Testis (tissue), 3 donors: ENCODE data around the gene GNA15. TPM values are rescaled to one million over a fixed set of nuclear protein-coding genes. Genes with fewer than 3 reads are reported as not detected.
A peak's percentile ranks its signal among the peaks of the same experiment; 100 is the strongest.

Source experiments
- DNase-seq: peaks from one replicate; pipeline ENCODE4 v3.0.0-alpha.2; 2019
- H3K27ac ChIP-seq, 2 donors: fragments of 200-600 bp; sonication (generic); one replicate each; pipeline ENCODE4 v1.5.1; 2019
- H3K27me3 ChIP-seq: fragments of 200-600 bp; sonication (generic); one replicate; pipeline ENCODE4 v1.5.1; 2019
- H3K36me3 ChIP-seq: fragments of 200-600 bp; sonication (generic); one replicate; pipeline ENCODE4 v1.5.1; 2017; ENCODE audit warnings: low read depth; ENCODE audit errors: missing control alignments
- H3K4me1 ChIP-seq: fragments of 200-600 bp; sonication (generic); one replicate; pipeline ENCODE4 v1.5.1; 2019
- H3K4me3 ChIP-seq, 2 donors: fragments of 200-600 bp; sonication (generic); one replicate each; pipeline ENCODE4 v1.5.1; 2017 to 2019
- H3K9me3 ChIP-seq: fragments of 200-600 bp; sonication (generic); one replicate; pipeline ENCODE4 v1.5.1; 2017
- CTCF ChIP-seq, 3 experiments: fragments of 450-650 bp in 2 of 3; fragments of 200-600 bp in 1 of 3; sonication (generic) in 1 of 3; IDR thresholded peaks; one replicate each; pipeline ENCODE4 v1.5.1; 2016 to 2019; ENCODE audit warnings: antibody characterized with exemption in 3 of 3, mild to moderate bottlenecking in 2 of 3, moderate library complexity in 1 of 3
- POLR2A ChIP-seq: fragments of 450-650 bp; IDR thresholded peaks from one replicate; pipeline ENCODE4 v1.6.1; 2017; ENCODE audit warnings: antibody characterized with exemption, mild to moderate bottlenecking, moderate library complexity
- WGBS, 2 donors: methylation state at CpG; one replicate each; pipeline ENCODE4 v1.1.5; 2018; 5-methylcytosine and 5-hydroxymethylcytosine counted together
- intact Hi-C: fragments of 100-400 bp; cut with DNase I; formaldehyde crosslinking; loops from one replicate; pipeline ENCODE4 v1.15.1; 2023; ENCODE audit warnings: low total_unique reads
- polyA plus RNA-seq: library from polyadenylated mRNA; stranded (reverse); fragments of 350-450 nt; fragmentation: Illumina TruSeq; extraction: RNeasy Lipid Tissue Mini Kit (QIAGEN cat#74804); gene quantifications from one replicate; pipeline ENCODE4 v1.2.3, GENCODE V29; 2014; ENCODE audit warnings: low read depth, low replicate concordance; ENCODE audit not compliant: insufficient read depth
- total RNA-seq, 2 donors: library from RNA; depleted of rRNA; stranded (reverse); fragments of >200 nt; gene quantifications; one replicate each; pipeline ENCODE4 v1.2.3, GENCODE V29; 2016

Gene GNA15
- total and polyA plus RNA-seq, 3 donors from 2014 or later, result 2.5 to 4.0 (median 3.6) TPM

- no peak for DNase-seq
- intact Hi-C loops, result no loop called here
Observed at GRCh38 chr19:3111586-3112247, 24.1 kb upstream of the GNA15 start.

GRCh38 chr19:3112375-3113099, 23.3 kb upstream of the GNA15 start:
- Histone ChIP-seq H3K9me3 (no peaks in the 10 kb centered on the region), H3K36me3 (no peaks in the 10 kb centered on the region), H3K4me1 (peaks cover 15% of the 10 kb centered on the region), H3K4me3 (no peak overlapping the region), H3K27ac (no peak overlapping the region), H3K27me3 (no peaks in the 10 kb centered on the region)
- intact Hi-C loops, result no loop called here
- WGBS, 2 donors, result 86 to 88% methylated on average over 28 to 38 of the region's 38 CpGs
- no peak for DNase-seq
- TF ChIP-seq POLR2A, result no peak
- TF ChIP-seq CTCF (IDR thresholded peaks at IDR 0.05), result no peak

More at GRCh38 chr19:3111586-3112247, 24.1 kb upstream of the GNA15 start:
- H3K36me3 ChIP-seq, result no peaks in the 10 kb centered on the region
- H3K27me3 ChIP-seq, result no peaks in the 10 kb centered on the region
- 95 to 97% methylated on average over 17 of the region's 17 CpGs for WGBS, 2 donors
- no peak overlapping the region for H3K27ac ChIP-seq
- H3K4me1 ChIP-seq, result peaks cover 15% of the 10 kb centered on the region
- H3K4me3 ChIP-seq, result no peak overlapping the region
- TF ChIP-seq POLR2A (no peak), CTCF (IDR thresholded peaks at IDR 0.05) (no peak)
- no peaks in the 10 kb centered on the region for H3K9me3 ChIP-seq

GRCh38 chr19:3113100-3114017, 22.5 kb upstream of the GNA15 start:
- Histone ChIP-seq H3K27me3 (no peaks in the 10 kb centered on the region), H3K36me3 (no peaks in the 10 kb centered on the region), H3K4me1 (peaks cover 15% of the 10 kb centered on the region), H3K27ac (peak overlapping the region; percentile 4 to 11), H3K9me3 (no peaks in the 10 kb centered on the region), H3K4me3 (no peak overlapping the region)
- intact Hi-C loops, result no loop called here
- DNase-seq, result no peak
- WGBS, 2 donors, result 84% methylated on average over 45 of the region's 59 CpGs; no CpG with 5 or more reads in 1 of the 2 donors
- TF ChIP-seq POLR2A (no peak), CTCF (IDR thresholded peaks at IDR 0.05) (no peak)

- TF ChIP-seq CTCF (IDR thresholded peaks at IDR 0.05) (no peak), POLR2A (no peak)
- Histone ChIP-seq H3K36me3 (no peaks in the 10 kb centered on the region), H3K4me3 (no peak overlapping the region), H3K27me3 (no peaks in the 10 kb centered on the region), H3K27ac (peak overlapping the region in 1 of 2 donors; percentile 11), H3K9me3 (no peaks in the 10 kb centered on the region), H3K4me1 (peaks cover 15% of the 10 kb centered on the region)
- DNase-seq, result no peak
- 50 to 65% methylated on average over 9 to 31 of the region's 31 CpGs for WGBS, 2 donors
- intact Hi-C loops, result no loop called here
Observed at GRCh38 chr19:3114018-3114726, 21.7 kb upstream of the GNA15 start.
